Measurements from ENCODE around the gene PIAS4. TPM values are rescaled to one million over a fixed set of nuclear protein-coding genes. Genes with fewer than 3 reads are reported as not detected.

The PIAS4 gene
- total and polyA plus RNA-seq, 2 donors (not counting 3 experiments of a cell fraction or from before 2014, with no cell fraction given): 26.2 to 46.2 TPM

GRCh38 chr19:4015705-4016402 is 8.3 kb downstream of the PIAS4 start:
- Histone ChIP-seq H4K20me1 (replicated peaks; ENCODE audit: control insufficient read depth, extremely low read depth, insufficient read depth, low read length) (no peaks in the 10 kb centered on the region), H3K9me1 (replicated peaks; ENCODE audit: control insufficient read depth, extremely low read depth, insufficient read depth, low read length) (no peaks in the 10 kb centered on the region), H3K27ac (ENCODE audit: insufficient read depth, low read depth, low read length) (no peak overlapping the region), H3K9ac (replicated peaks; ENCODE audit: extremely low read depth, insufficient read depth, low read length) (no peak overlapping the region), H2AFZ (ENCODE audit: low read depth, low read length) (no peak overlapping the region), H3K79me2 (ENCODE audit: control insufficient read depth, insufficient read depth, low read length) (peaks cover 26% of the 10 kb centered on the region), H3K4me1 (ENCODE audit: control insufficient read depth, extremely low read depth, insufficient read depth, low read length) (no peaks in the 10 kb centered on the region), H3K9me3 (replicated peaks; ENCODE audit: control insufficient read depth, insufficient read depth, low read length) (no peaks in the 10 kb centered on the region), H3K36me3 (ENCODE audit: control insufficient read depth in 2 of 2, extremely low read depth in 1 of 2, insufficient read depth in 2 of 2, low read length in 2 of 2) (peaks cover 2 to 45% of the 10 kb centered on the region in 2 experiments), H3K27me3 (ENCODE audit: control insufficient read depth in 2 of 2, insufficient read depth in 2 of 2, low read length in 2 of 2) (no peaks in the 10 kb centered on the region), H3K4me2 (ENCODE audit: insufficient read depth, low read length) (no peak overlapping the region), H3K4me3 (replicated peaks in 1 of 3; ENCODE audit: insufficient read depth in 1 of 3, low read depth in 1 of 3, low read length in 3 of 3) (no peak overlapping the region)
- ChIA-PET POLR2A (no interaction called here), CTCF (no interaction called here)
- no TSS peak for BruUV-seq (replicated peaks)
- intact Hi-C loops (cut with micrococcal nuclease) (no loop called here), dilution Hi-C loops (cut with MboI; ENCODE audit: extremely low pct_ligation_motif_present, low sequenced_read_pairs) (no loop called here)
- FAIRE-seq: no peak
- no peak for DNase-seq (ENCODE audit: low read depth, low spot score)
- no peak for TF ChIP-seq GATA2 (IDR thresholded peaks at IDR 0.05; ENCODE audit: insufficient read depth, insufficient read length, low read depth, low read length)
- TF ChIP-seq MYC (IDR thresholded peaks at IDR 0.05; ENCODE audit: low read depth, low read length): no peak
- no peak for TF ChIP-seq EZH2 (IDR thresholded peaks at IDR 0.05; ENCODE audit: borderline replicate concordance, low read depth, low read length, severe bottlenecking)
- TF ChIP-seq POLR2A (IDR thresholded peaks at IDR 0.05; ENCODE audit: low read depth, low read length): no peak
- no peak for TF ChIP-seq FOS (IDR thresholded peaks at IDR 0.05; ENCODE audit: borderline replicate concordance, insufficient read depth, low read length)
- TF ChIP-seq, protein P1, sequence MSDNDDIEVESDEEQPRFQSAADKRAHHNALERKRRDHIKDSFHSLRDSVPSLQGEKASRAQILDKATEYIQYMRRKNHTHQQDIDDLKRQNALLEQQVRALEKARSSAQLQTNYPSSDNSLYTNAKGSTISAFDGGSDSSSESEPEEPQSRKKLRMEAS (IDR thresholded peaks at IDR 0.05; ENCODE audit: insufficient read depth, insufficient read length): no peak

DNA sequence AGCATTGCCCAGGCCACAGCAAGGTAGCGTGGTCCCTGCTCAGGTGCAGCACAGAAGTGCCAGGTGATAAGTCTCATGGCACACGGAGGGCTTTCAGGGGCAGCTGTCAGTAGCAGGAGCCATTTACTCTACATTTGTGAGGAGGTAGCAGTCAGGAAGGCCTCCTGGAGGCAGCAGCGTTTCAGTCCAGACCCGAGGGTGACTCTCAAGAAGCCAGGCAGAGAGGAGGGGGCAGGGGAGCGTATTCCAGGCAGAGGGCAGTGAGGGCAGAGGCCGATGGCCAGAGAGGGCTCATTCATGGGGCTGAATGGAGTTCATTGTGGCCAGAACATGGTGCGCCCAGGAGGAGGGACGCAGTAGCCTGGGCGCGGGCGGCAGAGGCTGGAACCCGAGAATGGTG is 8.9 kb downstream of the PIAS4 start:
- Histone ChIP-seq H3K79me2 (ENCODE audit: control insufficient read depth, insufficient read depth, low read length) (peaks cover 20% of the 10 kb centered on the region), H3K9ac (replicated peaks; ENCODE audit: extremely low read depth, insufficient read depth, low read length) (no peak overlapping the region), H3K4me1 (ENCODE audit: control insufficient read depth, extremely low read depth, insufficient read depth, low read length) (no peaks in the 10 kb centered on the region), H3K36me3 (ENCODE audit: control insufficient read depth in 2 of 2, extremely low read depth in 1 of 2, insufficient read depth in 2 of 2, low read length in 2 of 2) (peaks cover 2 to 40% of the 10 kb centered on the region in 2 experiments), H2AFZ (ENCODE audit: low read depth, low read length) (no peak overlapping the region), H3K4me3 (replicated peaks in 1 of 3; ENCODE audit: insufficient read depth in 1 of 3, low read depth in 1 of 3, low read length in 3 of 3) (no peak overlapping the region), H3K9me3 (replicated peaks; ENCODE audit: control insufficient read depth, insufficient read depth, low read length) (no peaks in the 10 kb centered on the region), H3K27me3 (ENCODE audit: control insufficient read depth in 2 of 2, insufficient read depth in 2 of 2, low read length in 2 of 2) (no peaks in the 10 kb centered on the region), H4K20me1 (replicated peaks; ENCODE audit: control insufficient read depth, extremely low read depth, insufficient read depth, low read length) (no peaks in the 10 kb centered on the region), H3K4me2 (ENCODE audit: insufficient read depth, low read length) (no peak overlapping the region), H3K27ac (ENCODE audit: insufficient read depth, low read depth, low read length) (no peak overlapping the region), H3K9me1 (replicated peaks; ENCODE audit: control insufficient read depth, extremely low read depth, insufficient read depth, low read length) (no peaks in the 10 kb centered on the region)
- ChIA-PET POLR2A (no interaction called here), CTCF (no interaction called here)
- dilution Hi-C loops (cut with MboI; ENCODE audit: extremely low pct_ligation_motif_present, low sequenced_read_pairs) (no loop called here), intact Hi-C loops (cut with micrococcal nuclease) (no loop called here)
- no peak for TF ChIP-seq JUN (IDR thresholded peaks at IDR 0.05; ENCODE audit: borderline replicate concordance, insufficient read depth, insufficient read length, low read depth)
- no peak for TF ChIP-seq GATA2 (IDR thresholded peaks at IDR 0.05; ENCODE audit: insufficient read depth, insufficient read length, low read depth, low read length)
- TF ChIP-seq FOS (IDR thresholded peaks at IDR 0.05; ENCODE audit: borderline replicate concordance, insufficient read depth, low read length): no peak
- TF ChIP-seq EZH2 (IDR thresholded peaks at IDR 0.05; ENCODE audit: borderline replicate concordance, low read depth, low read length, severe bottlenecking): no peak
- no peak for TF ChIP-seq POLR2AphosphoS5 (IDR thresholded peaks at IDR 0.05; ENCODE audit: insufficient read depth, low read depth, low read length)
- TF ChIP-seq, protein P1 (IDR thresholded peaks at IDR 0.05; ENCODE audit: insufficient read depth, insufficient read length): no peak
- TF ChIP-seq MYC (IDR thresholded peaks at IDR 0.05; ENCODE audit: low read depth, low read length): no peak
- TF ChIP-seq CTCF (IDR thresholded peaks at IDR 0.05; ENCODE audit: extremely low read depth in 1 of 2, insufficient read depth in 1 of 2, low read depth in 1 of 2, low read length in 2 of 2): no peak
- no peak for TF ChIP-seq POLR2A (IDR thresholded peaks at IDR 0.05; ENCODE audit: low read depth, low read length)
- DNase-seq (ENCODE audit: low read depth, low spot score) (no peak), FAIRE-seq (no peak)
- BruUV-seq (replicated peaks): no TSS peak
